Skeletal muscle satellite cell (primary cell): Measurements from ENCODE around the gene AMZ2.

Source experiments
- H3K27me3 ChIP-seq: 2 replicates; pipeline ENCODE4 v1.7.0; 2013; ENCODE audit warnings: low read length; ENCODE audit not compliant: control insufficient read depth, insufficient read depth
- H3K36me3 ChIP-seq: 2 replicates; pipeline ENCODE4 v1.7.0; 2013; ENCODE audit warnings: mild to moderate bottlenecking, control low read depth, low read length; ENCODE audit not compliant: insufficient read depth
- H3K4me1 ChIP-seq: 2 replicates; pipeline ENCODE4 v1.7.0; 2013; ENCODE audit warnings: low read length; ENCODE audit not compliant: control insufficient read depth, insufficient read depth
- H3K4me2 ChIP-seq: 2 replicates; pipeline ENCODE4 v1.7.0; 2013; ENCODE audit warnings: mild to moderate bottlenecking, low read length
- H3K4me3 ChIP-seq: 2 replicates; pipeline ENCODE4 v1.7.0; 2013; ENCODE audit warnings: low read length
- H3K9ac ChIP-seq: 2 replicates; pipeline ENCODE4 v1.7.0; 2013; ENCODE audit warnings: mild to moderate bottlenecking, low read depth, low read length, moderate library complexity
- H3K9me3 ChIP-seq: replicated peaks from 2 replicates; pipeline ENCODE4 v1.7.0; 2013; ENCODE audit warnings: mild to moderate bottlenecking, control low read depth, low read length

AMZ2 gene

GRCh38 chr17:68289473-68289872 lies 41.6 kb downstream of the AMZ2 start:
- no peaks in the 10 kb centered on the region for H3K9me3 ChIP-seq
- H3K4me2 ChIP-seq = no peak overlapping the region
- H3K4me1 ChIP-seq = peaks cover 20% of the 10 kb centered on the region
- H3K27me3 ChIP-seq = peaks cover 39% of the 10 kb centered on the region
- H3K36me3 ChIP-seq = no peaks in the 10 kb centered on the region
- H3K4me3 ChIP-seq = no peak overlapping the region
- no peak overlapping the region for H3K9ac ChIP-seq

- Histone ChIP-seq H3K4me1 (peaks cover 20% of the 10 kb centered on the region), H3K9ac (no peak overlapping the region), H3K4me2 (peak overlapping the region; percentile 100), H3K27me3 (peaks cover 42% of the 10 kb centered on the region), H3K36me3 (no peaks in the 10 kb centered on the region), H3K4me3 (no peak overlapping the region), H3K9me3 (no peaks in the 10 kb centered on the region)
These were observed 42.1 kb downstream of the AMZ2 start for GRCh38 chr17:68289936-68290267.

- Histone ChIP-seq H3K9me3 (no peaks in the 10 kb centered on the region), H3K9ac (peak overlapping the region; percentile 67), H3K36me3 (no peaks in the 10 kb centered on the region), H3K27me3 (peaks cover 44% of the 10 kb centered on the region), H3K4me2 (peak overlapping the region; percentile 100), H3K4me1 (peaks cover 20% of the 10 kb centered on the region), H3K4me3 (peak overlapping the region; percentile 55)
These were observed 42.6 kb downstream of the AMZ2 start for GRCh38 chr17:68290268-68290954.

- Histone ChIP-seq H3K9me3 (no peaks in the 10 kb centered on the region), H3K36me3 (no peaks in the 10 kb centered on the region), H3K4me2 (peak within 1 kb of the TSS; percentile 100), H3K4me1 (peaks cover 20% of the 10 kb centered on the region), H3K4me3 (peak within 1 kb of the TSS; percentile 80), H3K9ac (peak within 1 kb of the TSS; percentile 80), H3K27me3 (peaks cover 47% of the 10 kb centered on the region)
These were observed 43.4 kb downstream of the AMZ2 start, which contains the start of the genes ARSG and SLC16A6 for GRCh38 chr17:68290955-68291835. ARSG (plus strand) TSS chr17:68291495; CDS start chr17:68307494, 15,999 bp downstream. SLC16A6 (minus strand) TSS chr17:68291127; CDS start chr17:68278320, 12,807 bp downstream.

GRCh38 chr17:68291836-68292688 lies 44.2 kb downstream of the AMZ2 start:
- no peaks in the 10 kb centered on the region for H3K36me3 ChIP-seq
- peaks cover 20% of the 10 kb centered on the region for H3K4me1 ChIP-seq
- H3K9ac ChIP-seq = peak overlapping the region; percentile 80
- H3K4me3 ChIP-seq = peak overlapping the region; percentile 80
- H3K27me3 ChIP-seq = peaks cover 56% of the 10 kb centered on the region
- H3K9me3 ChIP-seq = no peaks in the 10 kb centered on the region
- H3K4me2 ChIP-seq = peak overlapping the region; percentile 100

GRCh38 chr17:68292689-68293040 lies 44.8 kb downstream of the AMZ2 start:
- Histone ChIP-seq H3K9ac (no peak overlapping the region), H3K36me3 (no peaks in the 10 kb centered on the region), H3K4me2 (no peak overlapping the region), H3K4me1 (peaks cover 20% of the 10 kb centered on the region), H3K27me3 (peaks cover 55% of the 10 kb centered on the region), H3K4me3 (no peak overlapping the region), H3K9me3 (no peaks in the 10 kb centered on the region)

- H3K4me2 ChIP-seq = no peak overlapping the region
- H3K4me3 ChIP-seq = no peak overlapping the region
- H3K9ac ChIP-seq = no peak overlapping the region
- no peaks in the 10 kb centered on the region for H3K36me3 ChIP-seq
- H3K4me1 ChIP-seq = peaks cover 20% of the 10 kb centered on the region
- H3K27me3 ChIP-seq = peaks cover 55% of the 10 kb centered on the region
- no peaks in the 10 kb centered on the region for H3K9me3 ChIP-seq
These were observed 45.8 kb downstream of the AMZ2 start for GRCh38 chr17:68293490-68294195.

- Histone ChIP-seq H3K36me3 (no peaks in the 10 kb centered on the region), H3K9ac (no peak overlapping the region), H3K4me1 (peaks cover 20% of the 10 kb centered on the region)
These were observed 46.3 kb downstream of the AMZ2 start for GRCh38 chr17:68294196-68294555.

GRCh38 chr17:68294617-68295016 lies 46.8 kb downstream of the AMZ2 start:
- H3K27me3 ChIP-seq = peaks cover 51% of the 10 kb centered on the region
- no peak overlapping the region for H3K9ac ChIP-seq
- peaks cover 20% of the 10 kb centered on the region for H3K4me1 ChIP-seq
- H3K36me3 ChIP-seq = no peaks in the 10 kb centered on the region
- H3K9me3 ChIP-seq = no peaks in the 10 kb centered on the region
- no peak overlapping the region for H3K4me3 ChIP-seq
- no peak overlapping the region for H3K4me2 ChIP-seq

More at GRCh38 chr17:68294196-68294555, 46.3 kb downstream of the AMZ2 start:
- H3K27me3 ChIP-seq = peaks cover 55% of the 10 kb centered on the region
- no peak overlapping the region for H3K4me3 ChIP-seq
- H3K4me2 ChIP-seq = no peak overlapping the region
- H3K9me3 ChIP-seq = no peaks in the 10 kb centered on the region

GRCh38 chr17:68295086-68295485 lies 47.2 kb downstream of the AMZ2 start:
- H3K4me1 ChIP-seq = peaks cover 20% of the 10 kb centered on the region
- no peak overlapping the region for H3K9ac ChIP-seq
- H3K9me3 ChIP-seq = no peaks in the 10 kb centered on the region
- H3K36me3 ChIP-seq = no peaks in the 10 kb centered on the region
- no peak overlapping the region for H3K4me3 ChIP-seq
- H3K4me2 ChIP-seq = no peak overlapping the region
- H3K27me3 ChIP-seq = peaks cover 46% of the 10 kb centered on the region
